GM10248 (cell line): ENCODE results near the gene EIF3I.
A peak's percentile ranks its signal among the peaks of the same experiment; 100 is the strongest.

ENCODE experiments used
- CTCF ChIA-PET: fragments of 300-600 bp; sonication (Branson Sonifier 250); formaldehyde crosslinking; extraction: SDS; loops from one replicate; lab custom pipeline; 2021; ENCODE audit warnings: antibody characterized with exemption; lab: Yijun Ruan, JAX
- POLR2A ChIA-PET: fragments of 350-650 bp; sonication (Branson Sonifier 250); formaldehyde crosslinking; extraction: SDS; loops from one replicate; lab custom pipeline; 2020; ENCODE audit warnings: antibody characterized with exemption; lab: Yijun Ruan, JAX
- DNase-seq: peaks from one replicate; pipeline ENCODE4 v3.0.0; 2012; ENCODE audit errors: extremely low spot score
- TF ChIP-seq, protein P1 (sequence below): IDR thresholded peaks from 2 replicates; pipeline ENCODE4 v1.5.1; 2012; ENCODE audit warnings: mild to moderate bottlenecking, low read depth; ENCODE audit errors: extremely low read depth, missing control alignments, control extremely low read depth

Gene EIF3I

DNA sequence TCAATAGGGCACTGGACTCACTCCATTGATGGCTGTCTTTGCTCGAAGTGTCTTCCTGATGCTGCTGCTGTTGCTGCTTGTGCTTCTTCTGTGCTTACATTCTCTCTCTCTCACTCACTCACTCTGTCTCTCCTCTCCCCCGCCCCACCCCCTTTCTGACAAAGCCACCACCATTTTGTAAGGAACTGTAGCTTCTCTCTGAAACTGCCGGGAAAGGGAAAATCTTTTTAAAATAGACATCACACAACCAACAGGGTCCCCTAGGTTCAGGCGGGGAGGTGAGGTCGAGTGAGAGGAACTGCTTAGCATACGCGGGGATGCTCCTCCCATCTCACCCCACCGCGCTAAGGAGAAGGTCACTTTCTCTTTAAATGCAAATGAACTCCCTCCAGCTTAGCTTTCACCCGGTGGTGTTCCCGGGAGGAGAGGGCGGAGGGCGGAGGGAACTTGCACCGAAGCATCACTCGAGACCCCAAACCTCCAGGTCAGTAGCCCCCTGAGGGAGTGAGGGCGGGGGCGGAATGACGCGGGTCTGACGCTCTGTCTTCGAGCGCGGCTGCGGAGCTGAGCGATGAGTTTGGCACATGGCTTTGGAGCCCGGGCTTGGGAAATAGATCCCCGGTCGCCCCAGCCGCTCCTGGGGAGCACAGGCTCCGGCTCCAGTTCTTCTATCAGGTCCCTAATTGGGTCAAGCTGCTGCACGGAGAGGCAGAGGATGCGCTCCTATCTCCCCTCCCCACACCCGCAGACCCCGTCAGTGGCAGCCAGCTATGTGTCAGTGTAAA lies 21.8 kb upstream of the EIF3I start, which contains the start of gene CCDC28B:
Gene CCDC28B (plus strand): TSS at position 370 of the 785 bp plus-strand sequence. CDS start 1,341 bp downstream, outside the sequence.
- TF ChIP-seq, protein P1, sequence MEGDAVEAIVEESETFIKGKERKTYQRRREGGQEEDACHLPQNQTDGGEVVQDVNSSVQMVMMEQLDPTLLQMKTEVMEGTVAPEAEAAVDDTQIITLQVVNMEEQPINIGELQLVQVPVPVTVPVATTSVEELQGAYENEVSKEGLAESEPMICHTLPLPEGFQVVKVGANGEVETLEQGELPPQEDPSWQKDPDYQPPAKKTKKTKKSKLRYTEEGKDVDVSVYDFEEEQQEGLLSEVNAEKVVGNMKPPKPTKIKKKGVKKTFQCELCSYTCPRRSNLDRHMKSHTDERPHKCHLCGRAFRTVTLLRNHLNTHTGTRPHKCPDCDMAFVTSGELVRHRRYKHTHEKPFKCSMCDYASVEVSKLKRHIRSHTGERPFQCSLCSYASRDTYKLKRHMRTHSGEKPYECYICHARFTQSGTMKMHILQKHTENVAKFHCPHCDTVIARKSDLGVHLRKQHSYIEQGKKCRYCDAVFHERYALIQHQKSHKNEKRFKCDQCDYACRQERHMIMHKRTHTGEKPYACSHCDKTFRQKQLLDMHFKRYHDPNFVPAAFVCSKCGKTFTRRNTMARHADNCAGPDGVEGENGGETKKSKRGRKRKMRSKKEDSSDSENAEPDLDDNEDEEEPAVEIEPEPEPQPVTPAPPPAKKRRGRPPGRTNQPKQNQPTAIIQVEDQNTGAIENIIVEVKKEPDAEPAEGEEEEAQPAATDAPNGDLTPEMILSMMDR: no peak
- DNase-seq: peak; percentile 78
- POLR2A ChIA-PET: interaction anchor here (0.5 to 2.4 kb wide), 7 partner anchors 10 to 194 kb away, joined by 3 to 13 read pairs (median 3); partner anchors contain the start of genes BSDC1, KPNA6, MARCKSL1 and TXLNA
- CTCF ChIA-PET: interaction anchor here (0.8 to 3.3 kb wide), 10 partner anchors 8 to 117 kb away, joined by 3 to 30 read pairs (median 4); partner anchors contain the start of gene TXLNA

DNA sequence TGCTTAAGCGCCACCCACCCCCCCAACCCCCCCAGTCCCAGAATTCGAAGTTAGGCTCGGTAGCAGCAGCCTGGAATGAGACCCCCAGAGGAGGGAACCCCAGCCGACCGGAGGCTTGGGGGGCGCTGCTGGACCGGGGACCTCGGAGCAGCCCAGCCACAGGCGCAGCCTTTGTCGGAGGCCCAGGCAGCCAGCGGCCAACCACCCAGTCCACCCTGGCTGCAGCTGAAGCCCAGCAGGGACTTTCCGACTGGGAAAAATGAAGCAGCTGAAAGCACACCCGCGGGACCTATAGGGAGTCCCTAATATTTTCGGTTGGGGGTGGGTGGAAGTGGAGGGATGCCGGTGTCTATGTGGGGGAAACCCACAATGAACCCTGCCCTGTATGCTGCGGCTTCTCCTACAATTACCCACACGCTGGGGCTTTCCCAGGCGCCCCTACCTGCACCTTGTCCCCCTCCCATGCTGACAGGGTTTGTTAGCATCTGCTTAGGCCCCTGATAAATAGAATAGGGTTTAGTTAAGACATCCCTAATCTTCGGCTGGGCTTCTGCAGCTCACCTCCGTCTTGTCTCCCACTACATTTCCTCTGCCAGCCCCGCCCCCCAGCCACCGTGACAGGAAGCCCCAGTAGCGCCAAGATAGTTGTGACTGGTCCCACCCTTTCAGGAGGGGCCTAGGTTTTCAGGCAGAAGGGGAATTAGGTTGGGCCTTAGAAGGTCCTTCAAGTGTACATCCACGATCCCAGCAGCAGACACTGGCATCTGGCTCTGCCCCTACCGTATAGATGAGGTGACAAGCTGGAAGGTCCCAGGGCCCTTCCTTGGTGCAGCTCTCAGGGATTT lies 21.0 kb upstream of the EIF3I start:
- CTCF ChIA-PET: interaction anchor here (1.3 to 3.3 kb wide), 7 partner anchors 9 to 90 kb away, joined by 3 to 30 read pairs (median 3); partner anchors contain the start of gene TXLNA
- POLR2A ChIA-PET: interaction anchor here (0.6 to 2.4 kb wide), 5 partner anchors 12 to 135 kb away, joined by 3 to 13 read pairs (median 4); partner anchors contain the start of genes KPNA6, MARCKSL1 and TXLNA
- TF ChIP-seq, protein P1: no peak
- DNase-seq: peak; percentile 80

DNA sequence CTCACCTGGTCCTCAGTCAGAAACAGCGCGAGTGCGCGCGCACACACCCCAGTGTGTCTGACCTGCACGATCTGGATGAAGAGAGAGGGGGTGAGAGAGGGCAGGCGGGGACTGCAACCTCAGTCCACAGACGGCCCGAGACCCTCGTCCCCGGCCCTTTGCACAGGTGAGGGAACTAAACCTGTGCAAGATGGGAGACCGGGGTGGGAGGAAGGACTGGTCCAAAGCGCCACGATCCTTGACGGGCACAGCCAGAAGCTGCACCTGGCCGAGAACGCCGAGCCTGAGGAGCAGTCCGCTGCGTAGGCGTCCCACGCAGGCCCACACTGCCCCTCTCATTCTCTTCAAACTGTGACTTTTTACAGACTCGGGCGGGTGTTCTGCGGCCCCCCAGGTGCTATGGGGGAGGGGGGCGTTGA lies 17.3 kb upstream of the EIF3I start:
- TF ChIP-seq, protein P1: no peak
- POLR2A ChIA-PET: interaction anchor here (1.7 kb wide), 1 partner anchor 131 kb away, joined by 7 read pairs; the partner anchor contains the start of gene MARCKSL1
- CTCF ChIA-PET: interaction anchor here (1.5 to 4.1 kb wide), 3 partner anchors 11 to 43 kb away, joined by 3 to 39 read pairs (median 7); no protein-coding TSS in a partner anchor
- DNase-seq: no peak

DNA sequence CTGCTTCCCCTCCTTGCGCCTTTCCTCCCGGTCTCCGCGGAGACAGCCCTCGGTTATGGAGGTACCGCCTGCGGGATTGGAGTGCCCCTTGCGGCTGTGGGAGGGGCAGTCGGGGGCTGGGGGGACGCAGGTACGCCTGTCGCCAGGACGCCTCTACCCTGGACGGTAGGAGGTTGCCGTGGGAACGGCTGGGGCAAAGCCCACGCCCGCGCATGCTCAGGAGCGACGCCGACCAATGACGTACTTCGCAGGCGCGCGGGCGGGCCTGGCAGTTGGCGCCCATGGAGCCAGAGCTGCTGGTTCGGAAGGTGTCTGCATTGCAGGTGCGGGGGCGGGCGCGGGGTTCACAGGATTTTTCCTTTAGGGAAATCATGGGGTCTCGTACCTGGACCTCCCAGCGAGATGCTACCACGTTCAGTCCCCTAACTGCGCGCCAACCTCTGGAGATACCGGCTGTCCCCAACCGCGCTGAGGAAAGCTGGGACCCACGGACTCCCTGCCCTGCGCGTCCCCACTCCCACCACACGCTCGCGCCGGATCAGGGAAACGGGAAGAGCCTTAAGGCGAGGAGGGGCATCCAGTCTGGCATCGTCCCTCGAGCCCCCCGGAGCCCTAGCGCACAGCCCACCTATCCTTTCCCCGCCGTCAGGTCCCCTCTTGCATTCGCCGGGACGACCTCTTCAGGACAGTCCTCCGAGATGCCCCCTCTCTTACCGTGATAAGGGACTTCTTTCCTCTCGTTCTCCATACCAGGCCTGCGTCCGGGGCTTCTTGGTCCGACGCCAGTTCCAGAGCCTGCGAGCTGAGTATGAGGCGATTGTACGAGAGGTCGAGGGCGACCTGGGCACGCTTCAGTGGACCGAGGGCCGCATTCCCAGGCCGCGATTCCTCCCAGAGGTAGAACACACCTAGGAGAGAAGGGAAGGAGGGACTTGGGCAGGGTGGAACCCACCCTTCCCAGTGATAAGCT lies 16.5 kb upstream of the EIF3I start, which contains the start of gene IQCC:
Gene IQCC (plus strand): TSS at position 271 of the 970 bp plus-strand sequence. CDS start 11 bp downstream, at position 282.
- ChIA-PET POLR2A (interaction anchor here (0.6 to 1.7 kb wide), 2 partner anchors 127 to 130 kb away, joined by 5 to 7 read pairs; partner anchors contain the start of gene MARCKSL1), CTCF (interaction anchor here (0.7 to 4.1 kb wide), 4 partner anchors 10 to 43 kb away, joined by 3 to 39 read pairs (median 3); no protein-coding TSS in a partner anchor)
- peak; percentile 95 for DNase-seq
- TF ChIP-seq, protein P1: no peak

DNA sequence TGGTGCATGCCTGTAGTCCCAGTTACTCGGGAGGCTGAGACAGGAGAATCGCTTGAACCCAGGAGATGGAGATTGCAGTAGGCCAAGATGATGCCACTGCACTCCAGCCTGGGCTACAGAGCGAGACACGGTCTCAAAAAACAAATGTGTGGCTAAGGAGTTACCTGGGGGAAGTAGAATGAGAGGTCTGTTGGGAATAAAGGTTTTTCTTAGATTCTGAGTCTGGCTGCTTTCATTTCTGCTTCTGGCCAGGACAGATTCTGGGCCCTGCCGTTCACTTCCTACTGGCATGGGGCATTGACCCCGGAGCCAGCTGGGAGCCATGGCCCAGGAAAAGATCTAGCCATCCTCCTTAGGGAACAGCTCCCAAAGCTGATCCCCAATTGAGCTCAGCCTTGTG lies 13.7 kb upstream of the EIF3I start:
- POLR2A ChIA-PET: interaction anchor here (0.7 kb wide), 1 partner anchor 48 kb away, joined by 3 read pairs; no protein-coding TSS in a partner anchor
- no peak for DNase-seq
- TF ChIP-seq, protein P1: no peak
- CTCF ChIA-PET: interaction anchor here (0.7 to 1.9 kb wide), 3 partner anchors 10 to 109 kb away, joined by 3 to 4 read pairs (median 3); no protein-coding TSS in a partner anchor
